Measurements from ENCODE around the gene CNTNAP2.

DNA sequence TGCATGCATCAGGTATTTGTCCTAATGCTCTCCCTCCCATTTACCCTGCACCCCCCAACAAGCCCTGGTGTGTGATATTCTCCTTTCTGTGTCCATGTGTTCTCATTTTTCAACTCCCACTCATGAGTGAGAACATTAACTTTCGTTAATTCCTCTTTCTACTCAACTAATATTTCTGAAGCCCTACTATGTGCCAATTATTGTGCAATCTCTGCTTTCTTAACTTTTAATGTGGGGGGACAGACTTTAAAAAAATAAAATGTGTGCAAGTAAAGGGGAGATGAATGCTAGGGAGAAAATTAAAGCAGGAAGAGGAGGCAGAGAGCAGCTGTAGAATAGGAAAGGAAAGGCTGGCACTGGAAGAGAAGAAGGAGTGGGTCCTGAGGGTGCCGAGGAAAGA lies 1520.0 kb downstream of the CNTNAP2 start:
- TF ChIP-seq, protein P1, sequence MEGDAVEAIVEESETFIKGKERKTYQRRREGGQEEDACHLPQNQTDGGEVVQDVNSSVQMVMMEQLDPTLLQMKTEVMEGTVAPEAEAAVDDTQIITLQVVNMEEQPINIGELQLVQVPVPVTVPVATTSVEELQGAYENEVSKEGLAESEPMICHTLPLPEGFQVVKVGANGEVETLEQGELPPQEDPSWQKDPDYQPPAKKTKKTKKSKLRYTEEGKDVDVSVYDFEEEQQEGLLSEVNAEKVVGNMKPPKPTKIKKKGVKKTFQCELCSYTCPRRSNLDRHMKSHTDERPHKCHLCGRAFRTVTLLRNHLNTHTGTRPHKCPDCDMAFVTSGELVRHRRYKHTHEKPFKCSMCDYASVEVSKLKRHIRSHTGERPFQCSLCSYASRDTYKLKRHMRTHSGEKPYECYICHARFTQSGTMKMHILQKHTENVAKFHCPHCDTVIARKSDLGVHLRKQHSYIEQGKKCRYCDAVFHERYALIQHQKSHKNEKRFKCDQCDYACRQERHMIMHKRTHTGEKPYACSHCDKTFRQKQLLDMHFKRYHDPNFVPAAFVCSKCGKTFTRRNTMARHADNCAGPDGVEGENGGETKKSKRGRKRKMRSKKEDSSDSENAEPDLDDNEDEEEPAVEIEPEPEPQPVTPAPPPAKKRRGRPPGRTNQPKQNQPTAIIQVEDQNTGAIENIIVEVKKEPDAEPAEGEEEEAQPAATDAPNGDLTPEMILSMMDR (CRISPR knock-in tag; IDR thresholded peaks at IDR 0.05): no peak
- TF ChIP-seq WIZ (CRISPR knock-in tag; IDR thresholded peaks at IDR 0.05): no peak
- no peak for TF ChIP-seq POLR2AphosphoS5 (IDR thresholded peaks at IDR 0.05; ENCODE audit: low read depth, low read length)
- TF ChIP-seq FOXK1 (CRISPR knock-in tag; IDR thresholded peaks at IDR 0.05; ENCODE audit: borderline replicate concordance, low read depth): no peak
- TF ChIP-seq EP300 (IDR thresholded peaks at IDR 0.05; ENCODE audit: low read depth in 2 of 2, low read length in 2 of 2): no peak
- TF ChIP-seq EP300 (CRISPR knock-in tag; IDR thresholded peaks at IDR 0.05; ENCODE audit: borderline replicate concordance): no peak
- no peak for TF ChIP-seq REL (CRISPR knock-in tag; conservative IDR thresholded peaks at IDR 0.05)
- TF ChIP-seq SRSF1 (optimal IDR thresholded peaks at IDR 0.05; ENCODE audit: low read depth, low read length): no peak
